Trophoblast cell (in vitro differentiated cells and primary cell): ENCODE data around the gene ANKS3.

Source experiments
- DNase-seq, 2 donors: peaks; one replicate each; pipeline ENCODE4 v3.0.0-alpha.2; 2016
- H2AFZ ChIP-seq: 2 replicates; pipeline ENCODE4 v1.6.1; 2013; ENCODE audit warnings: low read length, moderate library complexity, mild to moderate bottlenecking; ENCODE audit not compliant: insufficient read depth, poor library complexity
- H2AK5ac ChIP-seq: 2 replicates; pipeline ENCODE4 v1.6.1; 2013; ENCODE audit warnings: mild to moderate bottlenecking, low read length
- H2BK120ac ChIP-seq: 2 replicates; pipeline ENCODE4 v1.6.1; 2013; ENCODE audit warnings: low read length, mild to moderate bottlenecking, moderate library complexity; ENCODE audit not compliant: insufficient read depth, poor library complexity
- H2BK12ac ChIP-seq: 2 replicates; pipeline ENCODE4 v1.6.1; 2013; ENCODE audit warnings: mild to moderate bottlenecking, low read length, moderate library complexity
- H2BK5ac ChIP-seq: 2 replicates; pipeline ENCODE4 v1.6.1; 2013; ENCODE audit warnings: low read length, low read depth, moderate library complexity, mild to moderate bottlenecking; ENCODE audit not compliant: poor library complexity
- H3K14ac ChIP-seq: 2 replicates; pipeline ENCODE4 v1.6.1; 2013; ENCODE audit warnings: mild to moderate bottlenecking, low read length
- H3K18ac ChIP-seq: 2 replicates; pipeline ENCODE4 v1.6.1; 2013; ENCODE audit warnings: mild to moderate bottlenecking, low read length
- H3K23ac ChIP-seq: 2 replicates; pipeline ENCODE4 v1.6.1; 2013; ENCODE audit warnings: low read length
- H3K27ac ChIP-seq: 2 replicates; pipeline ENCODE4 v1.5.1; 2013; ENCODE audit warnings: low read depth, mild to moderate bottlenecking, inconsistent platforms, low read length, moderate library complexity
- H3K27me3 ChIP-seq: 2 replicates; pipeline ENCODE4 v1.6.1; 2013; ENCODE audit warnings: inconsistent platforms, mild to moderate bottlenecking, low read length, moderate library complexity; ENCODE audit not compliant: insufficient read depth
- H3K36me3 ChIP-seq, 2 experiments: 1 replicate in 1 of 2; 2 replicates in 1 of 2; pipeline ENCODE4 v1.6.1; 2013; ENCODE audit warnings: low read length in 2 of 2, mild to moderate bottlenecking in 2 of 2, moderate library complexity in 1 of 2; ENCODE audit not compliant: insufficient read depth in 2 of 2, control insufficient read depth in 1 of 2
- H3K4ac ChIP-seq: 2 replicates; pipeline ENCODE4 v1.6.1; 2013; ENCODE audit warnings: low read depth, mild to moderate bottlenecking, low read length, moderate library complexity
- H3K4me1 ChIP-seq, 2 experiments: 1 replicate in 1 of 2; 2 replicates in 1 of 2; pipeline ENCODE4 v1.6.1; 2013; ENCODE audit warnings: low read length in 2 of 2, mild to moderate bottlenecking in 2 of 2, moderate library complexity in 1 of 2; ENCODE audit not compliant: insufficient read depth in 2 of 2, control insufficient read depth in 1 of 2
- H3K4me2 ChIP-seq: 2 replicates; pipeline ENCODE4 v1.6.1; 2013; ENCODE audit warnings: inconsistent platforms, mild to moderate bottlenecking, low read length, moderate library complexity
- H3K4me3 ChIP-seq: 2 replicates; pipeline ENCODE4 v1.5.1; 2013; ENCODE audit warnings: mild to moderate bottlenecking, low read depth, low read length, inconsistent platforms
- H3K79me1 ChIP-seq: one replicate; pipeline ENCODE4 v1.6.1; 2013; ENCODE audit warnings: low read length
- H3K79me2 ChIP-seq: 2 replicates; pipeline ENCODE4 v1.6.1; 2013; ENCODE audit warnings: low read length, mild to moderate bottlenecking; ENCODE audit not compliant: control insufficient read depth, insufficient read depth, poor library complexity
- H3K9ac ChIP-seq: 2 replicates; pipeline ENCODE4 v1.6.1; 2013; ENCODE audit warnings: mild to moderate bottlenecking, low read length
- H3K9me3 ChIP-seq: 2 replicates; pipeline ENCODE4 v1.6.1; 2013; ENCODE audit warnings: low read depth, mild to moderate bottlenecking, control low read depth, inconsistent platforms, low read length; ENCODE audit not compliant: insufficient read depth
- H4K12ac ChIP-seq: 2 replicates; pipeline ENCODE4 v1.6.1; 2013; ENCODE audit warnings: low read depth, mild to moderate bottlenecking, low read length, moderate library complexity
- H4K8ac ChIP-seq: 2 replicates; pipeline ENCODE4 v1.6.1; 2013; ENCODE audit warnings: low read depth, mild to moderate bottlenecking, low read length, moderate library complexity
- H4K91ac ChIP-seq: one replicate; pipeline ENCODE4 v1.6.1; 2013; ENCODE audit warnings: low read depth, mild to moderate bottlenecking, low read length, moderate library complexity
- WGBS: extraction: QIAGEN DNeasy Blood & Tissue Kit; methylation state at CpG from one replicate; pipeline ENCODE4 v1.1.7; 2013; ENCODE audit warnings: missing lambda C conversion rate; ENCODE audit not compliant: insufficient read length, insufficient coverage; ENCODE audit errors: extremely low coverage; 5-methylcytosine and 5-hydroxymethylcytosine counted together

ANKS3 gene

DNA sequence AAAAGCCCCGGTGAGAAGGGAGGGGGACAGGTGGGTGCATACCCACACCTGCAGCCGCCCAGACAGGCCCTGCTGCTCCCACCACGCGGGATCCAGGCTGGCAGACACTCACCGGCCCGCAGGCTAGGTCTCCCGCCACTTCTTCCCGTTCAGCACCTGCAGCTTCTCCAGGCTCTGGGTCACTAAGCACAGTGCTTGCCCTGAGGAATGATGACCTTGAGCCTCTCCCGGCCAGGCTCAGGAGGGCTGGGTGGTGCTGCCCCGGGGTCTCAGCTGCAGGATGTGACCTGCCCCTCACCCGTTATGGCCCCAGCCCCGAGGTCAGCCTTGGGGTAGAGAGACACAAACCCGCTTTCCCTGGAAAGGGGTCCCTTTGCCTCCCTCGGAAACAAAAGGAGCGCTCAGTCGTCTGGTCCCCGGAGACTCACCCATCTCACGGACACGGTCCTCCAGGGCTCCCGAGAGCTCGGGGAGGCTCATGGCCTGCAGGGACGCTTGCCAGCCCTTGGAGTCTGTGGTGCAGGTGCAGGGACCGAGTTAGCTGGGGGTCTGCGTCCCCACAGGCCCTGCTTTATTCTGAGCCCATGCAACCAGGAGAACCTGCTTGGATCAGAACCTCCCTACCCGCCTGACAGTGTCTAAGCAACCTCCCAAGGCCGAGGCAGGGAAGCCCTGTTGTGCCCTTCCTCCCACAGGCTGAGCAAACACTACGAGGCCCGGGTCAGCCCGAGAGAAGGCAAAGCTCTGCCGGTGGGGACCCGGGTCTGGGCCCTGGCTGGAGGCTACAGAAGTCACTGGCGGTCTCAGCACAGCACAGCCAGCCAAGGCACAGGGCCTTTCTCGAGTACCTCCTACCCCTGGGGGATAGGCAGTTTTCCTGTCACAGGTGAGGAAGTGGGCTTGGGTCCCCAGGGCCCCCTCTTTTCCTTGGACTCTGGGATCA is 36.9 kb downstream of the ANKS3 start:
- H3K4me3 ChIP-seq: no peak overlapping the region
- no peak overlapping the region for H4K91ac ChIP-seq
- H2AFZ ChIP-seq: no peak overlapping the region
- peaks cover 6% of the 10 kb centered on the region for H3K79me2 ChIP-seq
- no peaks in the 10 kb centered on the region for H3K27me3 ChIP-seq
- no CpG with 5 or more reads among the region's 33 CpGs for WGBS
- H3K18ac ChIP-seq: no peak overlapping the region
- no peak overlapping the region for H3K23ac ChIP-seq
- H3K9me3 ChIP-seq: peaks cover 4% of the 10 kb centered on the region
- H2AK5ac ChIP-seq: no peak overlapping the region
- no peak for DNase-seq
- H3K27ac ChIP-seq: no peak overlapping the region
- H3K4me1 ChIP-seq: peaks cover 3 to 12% of the 10 kb centered on the region in 2 experiments
- H3K79me1 ChIP-seq: peaks cover 7% of the 10 kb centered on the region
- H3K4ac ChIP-seq: no peak overlapping the region
- no peak overlapping the region for H2BK5ac ChIP-seq
- no peak overlapping the region for H3K4me2 ChIP-seq
- H3K9ac ChIP-seq: no peak overlapping the region
- no peak overlapping the region for H2BK12ac ChIP-seq
- H2BK120ac ChIP-seq: no peak overlapping the region
- H3K14ac ChIP-seq: no peak overlapping the region
- no peak overlapping the region for H4K12ac ChIP-seq
- H3K36me3 ChIP-seq: peaks cover 69% of the 10 kb centered on the region in 2 experiments
- H4K8ac ChIP-seq: no peak overlapping the region

DNA sequence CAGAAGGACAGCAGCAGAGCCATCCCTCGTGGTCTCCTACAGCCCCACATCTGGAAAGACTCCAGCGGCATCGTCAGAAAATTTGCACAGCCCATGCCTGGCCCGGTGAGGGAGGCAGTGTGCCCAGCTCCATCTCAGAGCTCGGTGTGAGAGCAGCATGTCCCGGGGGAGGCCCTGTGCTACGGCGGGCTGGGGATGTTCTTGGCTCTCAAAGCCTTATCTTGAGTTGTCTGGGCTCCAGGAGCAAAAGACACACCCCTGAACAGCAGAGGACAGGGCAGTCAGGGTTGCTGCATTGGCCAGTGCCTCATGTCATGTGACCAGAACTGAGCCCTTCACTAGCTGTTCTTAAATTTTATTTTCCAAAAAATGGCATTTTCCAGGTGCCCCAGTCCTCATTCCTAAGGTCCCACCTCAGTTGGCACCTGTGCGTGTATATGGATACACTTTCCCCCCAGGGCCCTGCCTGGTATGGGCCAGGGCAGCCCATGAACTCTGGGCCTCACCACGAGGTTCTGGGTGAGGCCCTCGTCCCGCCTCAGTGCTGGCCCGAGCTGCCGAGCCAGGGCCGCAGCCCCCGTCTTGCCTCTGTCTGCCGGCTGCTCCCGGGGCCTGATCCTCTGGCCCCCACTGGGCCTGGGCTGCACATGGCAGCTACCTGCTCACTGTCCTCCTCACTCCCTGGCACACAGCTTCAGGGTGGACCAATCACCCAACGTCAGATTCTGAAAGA is 37.7 kb downstream of the ANKS3 start:
- H3K18ac ChIP-seq: no peak overlapping the region
- H3K23ac ChIP-seq: no peak overlapping the region
- H3K4ac ChIP-seq: no peak overlapping the region
- H4K8ac ChIP-seq: no peak overlapping the region
- no peaks in the 10 kb centered on the region for H3K27me3 ChIP-seq
- no peak overlapping the region for H3K27ac ChIP-seq
- H2BK12ac ChIP-seq: no peak overlapping the region
- no peak overlapping the region for H4K12ac ChIP-seq
- peaks cover 2% of the 10 kb centered on the region for H3K9me3 ChIP-seq
- H3K14ac ChIP-seq: no peak overlapping the region
- H3K4me3 ChIP-seq: no peak overlapping the region
- no peak for DNase-seq
- peaks cover 6% of the 10 kb centered on the region for H3K79me2 ChIP-seq
- peaks cover 3 to 12% of the 10 kb centered on the region in 2 experiments for H3K4me1 ChIP-seq
- peaks cover 61% of the 10 kb centered on the region in 2 experiments for H3K36me3 ChIP-seq
- H3K79me1 ChIP-seq: peaks cover 7% of the 10 kb centered on the region
- no peak overlapping the region for H2AFZ ChIP-seq
- WGBS: no CpG with 5 or more reads among the region's 19 CpGs
- no peak overlapping the region for H3K9ac ChIP-seq
- no peak overlapping the region for H2BK120ac ChIP-seq
- no peak overlapping the region for H2BK5ac ChIP-seq
- H2AK5ac ChIP-seq: no peak overlapping the region
- no peak overlapping the region for H3K4me2 ChIP-seq
- H4K91ac ChIP-seq: no peak overlapping the region

DNA sequence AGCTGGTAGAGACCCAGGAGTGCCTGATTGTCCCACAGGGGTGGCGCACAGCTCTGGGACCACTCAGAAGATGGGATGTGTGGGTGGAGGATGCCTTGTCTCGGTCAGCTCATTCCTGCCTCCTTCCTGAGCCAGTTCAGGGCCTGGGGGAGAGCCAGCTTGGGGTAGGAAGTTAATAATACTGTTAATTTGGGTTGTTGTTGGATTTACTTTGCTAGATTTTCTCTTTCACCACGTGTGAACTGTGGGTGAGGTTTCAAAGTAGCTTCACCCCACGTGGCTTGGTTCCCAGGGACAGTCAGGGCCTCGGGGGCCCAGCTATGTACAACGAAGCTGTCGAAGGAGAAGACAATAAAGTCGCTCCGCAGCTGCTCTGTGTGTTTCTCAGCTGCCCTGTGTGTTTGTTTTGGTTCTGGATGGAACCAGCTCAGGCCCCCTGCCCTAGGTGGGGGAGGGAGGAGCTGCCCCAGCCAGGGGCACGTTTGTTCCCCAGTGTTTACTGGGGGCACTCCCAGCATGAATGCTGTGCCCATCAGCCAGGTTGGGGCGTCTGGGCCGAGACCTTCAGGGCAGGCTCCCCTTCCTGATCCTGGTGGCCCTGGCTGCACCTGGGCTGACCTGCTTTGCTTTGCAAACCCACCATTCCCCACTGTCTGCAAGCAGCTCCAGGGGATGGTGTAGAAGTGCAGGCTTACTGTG is 38.4 kb downstream of the ANKS3 start:
- H2AK5ac ChIP-seq: no peak overlapping the region
- DNase-seq: no peak
- H4K8ac ChIP-seq: no peak overlapping the region
- peaks cover 7% of the 10 kb centered on the region for H3K79me1 ChIP-seq
- H3K36me3 ChIP-seq: peaks cover 54 to 58% of the 10 kb centered on the region in 2 experiments
- no CpG with 5 or more reads among the region's 12 CpGs for WGBS
- H3K27me3 ChIP-seq: no peaks in the 10 kb centered on the region
- no peak overlapping the region for H3K18ac ChIP-seq
- no peak overlapping the region for H4K91ac ChIP-seq
- no peak overlapping the region for H3K27ac ChIP-seq
- no peak overlapping the region for H3K14ac ChIP-seq
- no peak overlapping the region for H2BK12ac ChIP-seq
- no peak overlapping the region for H3K23ac ChIP-seq
- H2BK5ac ChIP-seq: no peak overlapping the region
- peaks cover 2% of the 10 kb centered on the region for H3K9me3 ChIP-seq
- peaks cover 6% of the 10 kb centered on the region for H3K79me2 ChIP-seq
- H3K4ac ChIP-seq: no peak overlapping the region
- H3K4me3 ChIP-seq: no peak overlapping the region
- no peak overlapping the region for H2BK120ac ChIP-seq
- H4K12ac ChIP-seq: no peak overlapping the region
- no peak overlapping the region for H3K4me2 ChIP-seq
- peaks cover 3 to 12% of the 10 kb centered on the region in 2 experiments for H3K4me1 ChIP-seq
- no peak overlapping the region for H2AFZ ChIP-seq
- H3K9ac ChIP-seq: no peak overlapping the region
